K562 (cell line): Measurements from ENCODE around the gene MORF4L1. TPM values are rescaled to one million over a fixed set of nuclear protein-coding genes. Genes with fewer than 3 reads are reported as not detected.
A peak's percentile ranks its signal among the peaks of the same experiment; 100 is the strongest.

Source experiments
- ARID1B ChIP-seq: fragments of 450-650 bp; IDR thresholded peaks from 2 replicates; pipeline ENCODE4 v1.6.1; 2016; ENCODE audit warnings: antibody characterized with exemption, mild to moderate bottlenecking, inconsistent platforms
- CBFA2T2 ChIP-seq: fragments of 450-650 bp; conservative IDR thresholded peaks from 2 replicates; pipeline ENCODE4 v1.6.1; 2017; ENCODE audit warnings: mild to moderate bottlenecking
- CBX1 ChIP-seq: sonication (generic); IDR thresholded peaks from 2 replicates; pipeline ENCODE4 v1.6.1; 2016; ENCODE audit warnings: antibody characterized with exemption, low read depth, mild to moderate bottlenecking
- CHD2 ChIP-seq: IDR thresholded peaks from 2 replicates; pipeline ENCODE4 v1.6.1; 2011; ENCODE audit warnings: low read depth, low read length
- CTBP1 ChIP-seq: fragments of 450-650 bp; IDR thresholded peaks from 2 replicates; pipeline ENCODE4 v1.6.1; 2016; ENCODE audit warnings: borderline replicate concordance
- DLX4 ChIP-seq: fragments of 250-450 bp; sonication (Bioruptor Pico); IDR thresholded peaks from 2 replicates; pipeline ENCODE4 v1.6.1; 2021; ENCODE audit warnings: mild to moderate bottlenecking
- EGR1 ChIP-seq: fragments of 450-650 bp; conservative IDR thresholded peaks from 2 replicates; pipeline ENCODE4 v1.6.1; 2017; ENCODE audit warnings: mild to moderate bottlenecking
- HNRNPLL ChIP-seq: fragments of 200-400 bp; formaldehyde crosslinking; IDR thresholded peaks from 2 replicates; pipeline ENCODE4 v1.6.1; 2017; ENCODE audit warnings: low read length, low read depth, mild to moderate bottlenecking; ENCODE audit not compliant: poor library complexity, severe bottlenecking
- NFIC ChIP-seq: fragments of 450-650 bp; IDR thresholded peaks from 2 replicates; pipeline ENCODE4 v1.6.1; 2017; ENCODE audit warnings: mild to moderate bottlenecking, inconsistent platforms
- PKNOX1 ChIP-seq: fragments of 450-650 bp; IDR thresholded peaks from 2 replicates; pipeline ENCODE4 v1.6.1; 2016
- POLR2A ChIP-seq: fragments of 450-650 bp; conservative IDR thresholded peaks from 2 replicates; pipeline ENCODE4 v1.6.1; 2016
- RBFOX2 ChIP-seq: fragments of 200-400 bp; formaldehyde crosslinking; IDR thresholded peaks from 2 replicates; pipeline ENCODE4 v1.6.1; 2017; ENCODE audit warnings: low read depth, mild to moderate bottlenecking, low read length, moderate library complexity
- SETDB1 ChIP-seq: IDR thresholded peaks from one replicate; pipeline ENCODE4 v1.6.1; 2012; ENCODE audit warnings: low read length, control low read depth, inconsistent platforms
- SMAD4 ChIP-seq: fragments of 250-450 bp; sonication (Bioruptor Pico); conservative IDR thresholded peaks from 2 replicates; pipeline ENCODE4 v1.8.0; 2021; ENCODE audit warnings: inconsistent platforms, mild to moderate bottlenecking, moderate library complexity
- SMARCA5 ChIP-seq: fragments of 450-650 bp; IDR thresholded peaks from 2 replicates; pipeline ENCODE4 v1.6.1; 2016
- TBL1XR1 ChIP-seq, 2 experiments: IDR thresholded peaks; 2 replicates each; pipeline ENCODE4 v1.6.1; 2012; ENCODE audit warnings: improper control_type of control experiment in 2 of 2, low read length in 2 of 2, mild to moderate bottlenecking in 1 of 2
- TFAP4 ChIP-seq: sonication (generic); formaldehyde crosslinking; IDR thresholded peaks from 2 replicates; pipeline ENCODE4 v1.8.0; 2022; ENCODE audit warnings: missing genetic modification reagents, mild to moderate bottlenecking, moderate library complexity, borderline replicate concordance
- WHSC1 ChIP-seq: IDR thresholded peaks from one replicate; pipeline ENCODE4 v1.6.1; 2012; ENCODE audit warnings: low read length, control low read depth, inconsistent platforms
- ZFP1 ChIP-seq: fragments of 450-650 bp; formaldehyde crosslinking; IDR thresholded peaks from 2 replicates; pipeline ENCODE4 v1.4.0; 2020; ENCODE audit warnings: mild to moderate bottlenecking, mixed read lengths
- ZNF444 ChIP-seq: fragments of 250-450 bp; sonication (Bioruptor Pico); IDR thresholded peaks from 2 replicates; pipeline ENCODE4 v1.4.0; 2020; ENCODE audit warnings: mild to moderate bottlenecking, moderate library complexity
- ZNF740 ChIP-seq, 3 experiments: fragments of 200-800 bp in 1 of 3; sonication (Bioruptor generic) in 1 of 3; sonication (generic) in 1 of 3; formaldehyde crosslinking in 1 of 3; IDR thresholded peaks; 2 replicates each; pipeline versions ENCODE4 v1.6.1 to v1.8.0; 2016 to 2022; ENCODE audit warnings: mild to moderate bottlenecking in 2 of 3, missing compliant biosample characterization in 2 of 3, missing genetic modification characterization in 2 of 3, missing genetic modification reagents in 1 of 3
- polyA plus RNA-seq, 8 experiments: library from polyadenylated mRNA; depleted of rRNA in 4 of 8; stranded (reverse) in 5 of 8; unstranded in 3 of 8; fragments of >200 nt; fragmentation: Nextera tagmentation in 2 of 8; fragmentation: Illumina TruSeq in 1 of 8; extraction: Ambion mirVana in 2 of 8; extraction: Trizol in 1 of 8; gene quantifications; 2 replicates each; pipeline versions ENCODE4 v1.2.1 to v1.2.3, GENCODE V29; 2011 to 2014; ENCODE audit warnings: inconsistent platforms in 1 of 8, missing spikeins in 1 of 8
- total RNA-seq, 7 experiments: library from RNA; depleted of rRNA in 6 of 7; stranded (reverse); fragments of >200 nt in 6 of 7; fragmentation: Illumina TruSeq in 2 of 7; extraction: Trizol in 2 of 7; gene quantifications; 2 replicates each; pipeline versions ENCODE4 v1.2.1 to v1.2.3, GENCODE V29; 2011 to 2021; ENCODE audit warnings: low replicate concordance in 1 of 7

MORF4L1 gene
- total and polyA plus RNA-seq, 9 of the 15 experiments (the other 6 are each of a cell fraction or from before 2014, with no cell fraction given), result 127 to 615 (median 281) TPM

GRCh38 chr15:78937132-78937739, 64.5 kb downstream of the MORF4L1 start (continued):
- TF ChIP-seq ZNF740 (CRISPR knock-in tag; IDR thresholded peaks at IDR 0.05) (no peak), ZNF740 (tag; IDR thresholded peaks at IDR 0.05) (no peak), CBX1 (no peak), ZNF444 (no peak), CHD2 (no peak), NFIC (peak; percentile 56), POLR2A (peak; percentile 68), RBFOX2 (peak; percentile 61), SMAD4 (CRISPR knock-in tag) (peak; percentile 77), DLX4 (CRISPR knock-in tag) (no peak), SMARCA5 (no peak), WHSC1 (no peak), TBL1XR1 (IDR thresholded peaks at IDR 0.05; ENCODE audit: low read length in 2 of 2) (no peak), PKNOX1 (peak; percentile 64; the same call in 1 of the 2 replicates), CBFA2T2 (peak; percentile 59), ZFP1 (no peak), SETDB1 (no peak), ARID1B (peak; percentile 71), EGR1 (peak; percentile 97), HNRNPLL (peak; percentile 71), TFAP4 (CRISPR knock-in tag) (peak; percentile 44; the same call in 1 of the 2 replicates), CTBP1 (peak; percentile 71; the same call in 1 of the 2 replicates)
